ENCODE measurements around the gene LRRC73.
"Not testable (repeated sequence)": the region's sequence is repeated elsewhere in the genome, so short reads cannot be mapped to it uniquely, and the experiment has no call there.

LRRC73 gene

DNA sequence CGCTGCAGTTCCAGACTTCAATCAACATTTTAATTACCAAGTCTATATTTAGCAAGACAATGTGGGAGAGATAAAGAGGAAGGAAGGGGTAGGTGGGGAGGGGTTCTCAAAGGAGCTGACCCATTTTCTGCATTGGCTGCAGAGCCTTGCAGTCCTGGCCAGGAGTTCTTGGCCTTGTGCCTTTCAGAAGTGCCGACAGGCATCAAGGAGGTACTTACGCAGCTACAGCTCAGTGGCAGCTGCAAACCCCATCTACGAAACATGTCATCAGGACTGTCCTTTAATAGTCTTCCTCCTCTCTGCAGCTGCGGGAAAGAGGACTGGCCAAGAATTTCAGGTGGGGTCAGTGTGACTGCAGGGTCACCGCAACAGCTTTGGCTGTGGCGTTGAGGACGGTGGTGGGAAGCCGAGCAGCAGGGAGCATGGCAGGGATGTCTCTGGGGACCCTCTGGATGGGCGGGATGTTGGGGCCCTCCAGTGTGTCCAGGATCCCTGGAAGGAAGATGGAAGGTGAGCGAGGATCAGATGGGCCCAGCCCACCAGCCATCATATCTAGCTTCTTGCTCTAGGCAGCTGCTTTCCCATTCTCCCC lies 1.8 kb upstream of the LRRC73 start:
- no peak for DNase-seq (ENCODE audit: low read depth)

DNA sequence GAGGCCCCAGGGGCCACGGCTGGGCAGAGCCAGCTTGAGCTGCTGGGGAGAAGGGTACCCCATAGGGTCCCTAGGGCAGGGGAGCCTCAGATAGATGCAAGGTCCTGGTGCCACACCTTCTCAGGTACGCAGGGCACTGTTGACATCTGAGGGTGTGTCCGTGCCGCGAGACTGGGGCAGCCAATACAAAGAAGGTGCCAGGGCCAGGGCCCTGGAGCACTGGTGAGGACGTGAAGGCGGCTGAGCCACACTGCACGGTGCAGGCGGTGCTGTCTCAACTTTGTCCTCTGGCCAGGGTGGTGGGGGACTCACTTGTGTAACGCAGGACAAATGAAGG lies 649 bp upstream of the LRRC73 start:
- no peak for DNase-seq (ENCODE audit: low read depth)

DNA sequence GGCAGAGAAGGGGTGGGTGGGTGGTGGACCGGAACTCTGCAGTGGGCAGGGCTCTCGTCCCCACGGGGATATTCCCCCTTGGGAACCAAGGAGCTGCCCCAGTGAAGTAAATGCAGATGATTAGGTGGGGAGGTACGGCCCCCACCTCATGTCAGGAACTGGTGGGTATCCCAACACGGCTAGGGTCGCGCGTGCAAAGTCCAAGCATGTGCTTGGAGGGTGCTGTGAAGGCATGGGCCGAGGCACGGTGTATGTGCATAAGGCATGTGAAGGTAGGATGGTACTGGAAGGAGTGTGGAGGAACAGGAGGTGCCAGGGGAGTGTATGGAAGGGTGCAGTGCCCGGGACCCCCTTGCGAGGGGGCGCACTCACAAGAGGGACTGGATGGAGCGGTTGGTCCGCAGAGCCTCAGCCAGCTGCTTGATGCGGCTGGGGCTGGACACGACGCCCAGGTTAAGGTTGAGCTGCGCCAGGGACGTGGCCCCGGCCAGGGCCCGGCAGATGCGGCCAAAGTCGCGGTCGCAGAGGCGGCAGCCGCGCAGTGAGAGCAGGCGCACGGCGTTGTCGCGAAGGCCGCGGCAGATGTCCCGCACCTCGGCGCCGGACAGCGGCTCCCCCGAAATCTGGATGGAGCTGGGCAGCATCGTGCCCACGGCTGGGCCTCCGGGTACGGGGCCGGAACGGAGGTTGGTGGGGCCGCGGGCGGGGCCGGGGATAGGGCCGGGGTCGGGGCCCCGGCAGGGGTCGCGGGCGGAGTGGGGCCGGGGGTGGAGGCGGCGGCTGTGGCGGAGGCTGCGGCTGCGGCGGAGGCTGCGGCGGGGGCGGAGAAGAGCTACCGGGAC lies 783 bp downstream of the LRRC73 start:
- no peak for DNase-seq (ENCODE audit: low read depth)

- DNase-seq (ENCODE audit: low read depth) = no peak
These were observed 1.5 kb downstream of the LRRC73 start for GRCh38 chr6:43508481-43509141.

- peak; percentile 72 for DNase-seq (ENCODE audit: low read depth)
These were observed 3.3 kb downstream of the LRRC73 start for GRCh38 chr6:43506667-43507471.

DNA sequence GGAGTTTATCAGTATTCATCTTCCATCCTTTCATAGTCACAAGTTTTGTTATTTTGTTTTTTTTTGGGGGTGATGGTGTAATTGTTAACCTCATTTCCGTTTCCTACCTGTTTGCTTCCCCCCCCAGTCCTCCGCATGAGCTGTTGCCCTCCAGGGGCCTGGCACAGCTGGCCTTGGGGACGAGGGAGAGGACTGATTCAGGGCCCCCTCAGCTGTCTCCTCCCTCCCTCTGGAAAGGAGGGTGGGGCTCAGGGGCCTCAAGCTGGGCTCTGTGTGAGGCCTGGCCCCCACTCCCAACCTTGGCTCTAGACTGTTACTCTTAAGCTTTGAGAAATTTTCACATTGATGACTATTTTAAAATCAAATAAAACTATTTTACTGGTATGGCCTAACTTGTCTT lies 4.0 kb downstream of the LRRC73 start:
- DNase-seq (ENCODE audit: low read depth) = no peak

GRCh38 chr6:43505718-43506117 lies 4.4 kb downstream of the LRRC73 start:
- DNase-seq (ENCODE audit: low read depth) = no peak

GRCh38 chr6:43504756-43505593 lies 5.2 kb downstream of the LRRC73 start:
- no peak for DNase-seq (ENCODE audit: low read depth)

- no peak for DNase-seq (ENCODE audit: low read depth)
These were observed 6.7 kb downstream of the LRRC73 start for GRCh38 chr6:43503443-43503842.

GRCh38 chr6:43502666-43503065 lies 7.5 kb downstream of the LRRC73 start:
- DNase-seq (ENCODE audit: low read depth) = no peak

- no peak for DNase-seq (ENCODE audit: low read depth)
These were observed 9.2 kb downstream of the LRRC73 start for GRCh38 chr6:43500921-43501320.

DNA sequence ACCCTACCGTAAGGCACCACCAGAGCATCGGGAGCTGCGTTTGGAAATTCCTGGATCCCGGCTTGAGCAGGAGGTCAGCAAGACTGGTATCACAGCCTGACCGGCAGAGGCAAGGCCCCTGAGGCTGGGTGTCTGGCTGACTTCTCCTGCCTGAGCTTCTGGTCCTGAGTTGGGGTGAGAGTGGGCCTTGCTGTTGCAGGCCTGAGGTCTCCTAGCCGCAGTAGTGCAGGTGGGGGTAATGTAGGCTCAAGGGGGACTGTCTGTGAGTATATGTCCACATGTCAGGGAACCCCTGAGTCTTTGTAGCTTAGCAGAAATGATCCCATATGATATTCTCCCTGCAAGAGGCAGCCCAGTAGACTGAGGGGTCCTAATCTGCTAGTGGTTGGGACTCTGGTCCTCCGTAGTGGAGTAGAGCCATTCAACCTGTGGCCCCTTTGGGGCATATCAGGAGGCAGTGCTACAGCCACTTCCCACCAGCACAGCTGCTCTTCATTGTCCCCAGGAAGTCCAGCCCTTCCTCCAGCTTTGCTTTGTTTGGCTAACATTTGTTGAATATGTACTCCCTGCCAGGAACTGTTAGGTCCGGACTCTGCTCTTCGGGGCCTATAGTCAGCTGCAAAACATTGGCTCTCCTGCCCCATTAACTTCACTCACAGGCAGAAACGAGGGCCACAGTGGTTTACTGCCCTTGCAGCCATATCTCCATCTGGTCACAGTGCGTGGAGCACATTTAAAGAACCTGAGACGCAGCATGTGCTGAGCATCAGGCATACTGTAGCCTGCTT lies 10.9 kb downstream of the LRRC73 start:
- DNase-seq (ENCODE audit: low read depth) = no peak

- DNase-seq (ENCODE audit: low read depth) = not testable (repeated sequence)
These were observed 11.9 kb downstream of the LRRC73 start for GRCh38 chr6:43498291-43498690.

GRCh38 chr6:43497689-43498088 lies 12.5 kb downstream of the LRRC73 start:
- no peak for DNase-seq (ENCODE audit: low read depth)

- DNase-seq (ENCODE audit: low read depth) = no peak
These were observed 13.1 kb downstream of the LRRC73 start for GRCh38 chr6:43497129-43497396.

DNA sequence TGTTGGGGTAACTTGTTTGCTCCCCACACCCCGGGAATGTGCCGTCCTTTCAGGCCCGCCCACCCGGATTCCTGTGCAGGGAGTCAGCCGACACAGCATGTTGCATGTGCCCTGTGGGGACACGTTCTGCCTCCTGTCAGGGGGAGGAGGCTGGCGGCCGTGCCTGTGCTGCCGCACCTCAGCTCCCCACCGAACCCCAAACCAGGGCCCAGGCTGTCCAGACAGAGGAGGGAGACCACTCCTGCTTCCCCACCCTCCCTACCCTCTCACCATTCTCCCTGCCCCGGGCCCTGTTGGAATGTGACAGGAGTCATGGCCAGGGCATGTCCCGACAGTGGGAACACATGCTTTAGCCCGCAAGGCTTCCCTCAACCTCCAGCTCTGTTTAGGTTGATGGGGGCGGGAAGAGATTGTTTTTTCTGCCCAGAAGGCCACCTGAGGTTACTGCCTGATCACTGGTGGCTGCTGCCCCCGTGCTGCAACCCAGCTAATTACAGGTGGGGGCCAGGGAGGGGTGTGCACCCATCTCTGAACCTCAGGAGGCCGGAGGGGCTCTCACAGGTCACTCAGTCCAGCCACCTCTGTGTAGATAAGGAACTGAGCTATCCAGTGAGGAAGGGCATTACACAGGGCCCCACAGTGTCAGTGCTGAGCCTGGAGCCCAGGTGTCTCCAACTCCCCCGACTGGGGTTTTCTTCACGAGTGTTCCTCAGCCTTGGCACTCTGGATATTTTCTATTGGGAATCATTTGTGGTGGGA lies 13.6 kb downstream of the LRRC73 start:
- DNase-seq (ENCODE audit: low read depth) = peak; percentile 35

DNA sequence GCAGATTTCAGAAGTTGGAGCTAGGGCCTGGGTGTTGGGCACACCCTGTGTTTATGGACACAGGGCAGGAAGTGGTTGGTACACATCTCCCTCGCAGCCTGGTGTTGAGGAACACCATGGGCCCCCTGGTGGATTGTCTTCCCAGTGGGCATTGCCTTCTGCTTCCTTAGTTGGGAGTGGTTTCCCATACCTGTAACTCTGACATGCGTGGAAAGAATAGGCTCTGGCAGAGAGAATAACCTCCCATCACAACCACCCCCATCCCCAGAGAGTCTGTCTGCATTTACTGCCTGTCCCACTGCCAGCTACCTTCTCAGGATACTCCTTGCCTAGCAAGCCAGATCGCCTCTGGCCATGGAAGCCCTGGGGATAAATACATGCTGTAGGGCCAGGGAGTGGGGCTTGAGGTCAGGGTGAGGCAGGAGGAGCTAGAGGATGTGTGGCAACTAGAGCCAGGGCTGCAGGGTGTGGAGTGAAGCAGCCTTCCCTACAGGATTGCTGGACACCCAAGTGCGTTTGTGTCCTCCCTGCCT lies 14.7 kb downstream of the LRRC73 start:
- peak; percentile 27 for DNase-seq (ENCODE audit: low read depth)

DNA sequence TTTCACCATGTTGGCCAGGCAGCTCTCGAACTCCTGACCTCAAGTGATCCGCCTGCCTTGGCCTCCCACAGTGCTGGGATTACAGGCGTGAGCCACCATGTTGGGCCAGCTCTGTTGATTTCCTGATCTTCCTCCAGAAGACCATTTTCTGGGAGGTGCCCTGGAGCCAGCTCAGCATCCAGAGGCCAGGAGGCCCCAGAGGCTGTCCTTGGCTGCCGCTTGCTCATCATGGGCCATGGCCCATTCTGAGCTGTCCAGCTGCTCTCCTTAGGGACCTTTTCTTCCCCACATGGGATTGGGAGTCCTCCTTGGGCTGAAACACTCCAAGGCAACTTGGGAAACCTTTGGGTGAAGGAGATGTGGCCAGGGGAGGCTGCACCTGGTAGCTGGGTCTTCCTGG lies 15.4 kb downstream of the LRRC73 start:
- no peak for DNase-seq (ENCODE audit: low read depth)

DNA sequence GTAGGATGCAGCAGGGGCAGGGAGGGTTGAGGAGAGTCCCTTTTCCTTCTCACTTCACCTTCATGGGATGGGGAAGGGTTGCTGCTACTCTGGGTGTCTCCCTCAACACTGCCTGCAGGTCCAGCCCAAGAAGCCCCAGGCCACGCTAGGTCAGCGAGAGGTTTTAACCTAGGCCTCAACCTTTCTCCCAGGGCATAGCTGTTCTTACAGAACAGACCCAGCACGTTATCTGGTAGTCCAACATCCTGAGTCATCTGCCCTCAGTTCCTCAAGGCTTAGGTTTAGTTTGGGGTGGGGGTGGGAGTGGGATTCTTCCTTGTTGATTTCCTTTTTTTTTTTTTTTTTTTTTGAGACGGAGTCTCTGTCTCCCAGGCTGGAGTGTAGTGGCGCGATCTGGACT lies 15.8 kb downstream of the LRRC73 start:
- DNase-seq (ENCODE audit: low read depth) = no peak

- DNase-seq (ENCODE audit: low read depth) = no peak
These were observed 16.3 kb downstream of the LRRC73 start for GRCh38 chr6:43493833-43494232.

Data from fibroblast of gingiva (primary cell).